ENCODE data around the gene PRSS38.
"Not testable (repeated sequence)": the region's sequence is repeated elsewhere in the genome, so short reads cannot be mapped to it uniquely, and the experiment has no call there.

Gene PRSS38

DNA sequence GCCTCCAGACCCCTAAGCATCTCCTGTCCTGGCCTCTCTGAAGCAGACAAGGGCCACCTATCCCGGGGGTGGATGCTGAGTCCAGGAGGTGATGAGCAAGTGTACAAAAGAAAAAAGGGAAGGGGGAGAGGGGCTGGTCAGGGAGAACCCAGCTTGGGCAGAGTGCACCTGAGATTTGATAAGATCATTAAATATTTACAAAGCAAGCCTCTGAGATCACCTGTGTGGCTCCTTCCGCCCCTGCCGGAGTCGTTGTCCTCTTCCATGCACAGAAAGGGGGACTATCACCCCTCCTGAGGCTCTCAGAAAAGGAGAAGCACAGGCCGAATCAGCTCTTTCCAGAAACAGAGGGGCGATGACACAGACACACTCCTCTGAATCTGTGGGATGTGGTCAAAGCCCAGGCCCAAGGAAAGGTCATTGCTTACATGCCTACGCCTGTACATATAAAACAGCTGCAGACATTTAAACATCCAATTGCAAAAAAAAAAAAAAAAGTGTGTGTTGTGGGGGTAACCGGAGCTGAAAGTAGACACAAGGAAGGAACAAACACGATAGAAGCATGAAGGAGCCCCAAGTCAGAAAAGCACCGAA is 30.9 kb downstream of the PRSS38 start:
- DNase-seq: no peak

DNA sequence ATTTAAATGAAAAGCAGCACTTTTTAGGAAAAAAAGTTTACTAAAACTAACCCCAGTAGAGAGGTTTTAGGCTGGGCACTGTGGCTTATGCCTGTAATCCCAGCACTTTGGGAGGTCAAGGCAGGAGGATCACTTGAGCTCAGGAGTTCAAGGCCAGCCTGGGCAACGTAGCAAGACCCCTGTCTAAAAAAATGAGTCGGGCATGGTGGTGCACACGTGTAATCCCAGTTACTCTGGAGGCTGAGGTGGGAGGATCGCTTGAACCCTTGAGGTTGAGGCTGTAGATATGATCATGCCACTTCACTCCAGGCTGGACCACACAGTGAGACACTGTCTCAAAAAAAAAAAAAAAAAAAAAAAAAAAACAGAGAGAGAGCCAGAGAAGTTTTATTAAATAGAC is 31.6 kb downstream of the PRSS38 start:
- DNase-seq: not testable (repeated sequence)

DNA sequence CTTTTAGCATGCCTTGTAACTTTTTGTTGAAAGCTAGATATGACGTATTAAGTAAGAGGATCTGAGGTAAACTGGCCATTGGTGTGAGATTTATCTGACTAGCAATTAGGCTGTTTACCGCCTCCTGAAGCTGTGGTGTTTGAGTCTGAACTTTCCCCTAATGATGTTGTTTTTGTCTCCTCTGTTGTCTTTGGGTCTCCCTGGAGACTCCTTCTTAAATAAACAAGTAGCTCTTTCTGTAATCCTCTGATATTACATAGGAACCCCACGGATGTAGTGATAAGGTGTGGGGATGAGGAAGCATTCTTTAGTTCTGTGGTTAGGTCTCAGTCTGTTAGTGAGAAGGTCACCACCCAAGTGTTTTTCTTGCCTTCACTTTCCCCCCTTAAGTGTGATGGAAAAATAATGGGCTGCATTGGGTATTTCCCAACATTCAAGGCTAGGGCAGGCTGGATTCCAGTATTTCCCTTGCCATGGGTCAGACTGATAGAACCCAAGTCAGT is 33.0 kb downstream of the PRSS38 start:
- DNase-seq: no peak

DNA sequence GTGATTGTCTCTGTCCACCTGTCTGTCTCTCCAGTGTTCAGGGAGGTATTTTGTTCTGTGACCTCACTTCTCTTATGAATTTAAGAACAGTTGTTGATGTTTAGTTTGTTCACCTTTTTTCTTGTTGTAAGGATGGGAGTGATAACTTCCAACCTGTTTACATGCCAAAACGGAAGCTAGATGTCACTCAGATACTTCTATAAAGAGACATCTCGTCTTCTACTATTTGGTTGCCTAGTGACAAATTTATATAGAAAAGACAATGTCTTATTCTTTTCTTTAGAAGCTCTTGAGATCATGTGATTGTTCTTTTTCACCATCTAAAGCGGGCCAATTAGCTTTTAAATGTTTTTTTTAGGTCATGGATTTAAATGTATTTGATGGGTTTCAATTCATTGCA is 33.8 kb downstream of the PRSS38 start:
- DNase-seq: no peak

DNA sequence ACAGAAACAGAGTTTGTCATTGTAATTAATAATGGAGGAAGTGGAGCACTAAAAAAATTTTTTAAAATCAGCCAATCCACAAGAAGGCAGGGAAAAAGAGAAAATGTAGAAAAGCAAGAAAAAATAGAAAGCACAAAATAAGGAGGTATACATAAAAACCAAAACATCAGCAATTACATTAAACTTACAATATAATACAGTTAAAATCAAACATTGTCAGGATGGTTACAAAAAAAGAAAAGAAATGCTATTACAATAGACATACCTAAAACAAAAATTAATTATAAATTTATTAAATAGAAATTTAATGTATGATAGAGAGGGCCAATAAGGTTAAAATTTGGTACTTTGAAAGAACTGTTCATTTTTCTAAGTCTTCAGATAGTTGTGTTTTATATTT is 38.7 kb downstream of the PRSS38 start:
- no peak for DNase-seq

DNA sequence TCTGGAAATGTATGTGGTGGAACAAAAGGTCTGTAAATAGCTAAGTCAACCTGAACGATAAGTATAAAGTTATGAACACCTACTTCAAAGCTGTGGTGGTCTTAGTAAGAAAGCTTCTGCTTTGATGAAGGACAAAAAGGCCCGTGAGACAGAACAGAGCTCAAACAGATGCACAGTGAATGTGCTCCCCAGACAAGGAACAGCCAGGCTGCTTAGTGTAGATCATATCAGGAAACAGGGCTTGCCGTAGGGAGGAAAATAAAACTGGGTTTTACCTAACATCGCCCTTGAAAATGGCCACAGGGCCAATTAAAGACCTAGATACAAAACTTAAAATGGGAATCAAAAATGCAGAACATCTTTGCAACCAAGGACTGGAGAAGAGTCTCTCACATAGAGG is 40.2 kb downstream of the PRSS38 start:
- no peak for DNase-seq

DNA sequence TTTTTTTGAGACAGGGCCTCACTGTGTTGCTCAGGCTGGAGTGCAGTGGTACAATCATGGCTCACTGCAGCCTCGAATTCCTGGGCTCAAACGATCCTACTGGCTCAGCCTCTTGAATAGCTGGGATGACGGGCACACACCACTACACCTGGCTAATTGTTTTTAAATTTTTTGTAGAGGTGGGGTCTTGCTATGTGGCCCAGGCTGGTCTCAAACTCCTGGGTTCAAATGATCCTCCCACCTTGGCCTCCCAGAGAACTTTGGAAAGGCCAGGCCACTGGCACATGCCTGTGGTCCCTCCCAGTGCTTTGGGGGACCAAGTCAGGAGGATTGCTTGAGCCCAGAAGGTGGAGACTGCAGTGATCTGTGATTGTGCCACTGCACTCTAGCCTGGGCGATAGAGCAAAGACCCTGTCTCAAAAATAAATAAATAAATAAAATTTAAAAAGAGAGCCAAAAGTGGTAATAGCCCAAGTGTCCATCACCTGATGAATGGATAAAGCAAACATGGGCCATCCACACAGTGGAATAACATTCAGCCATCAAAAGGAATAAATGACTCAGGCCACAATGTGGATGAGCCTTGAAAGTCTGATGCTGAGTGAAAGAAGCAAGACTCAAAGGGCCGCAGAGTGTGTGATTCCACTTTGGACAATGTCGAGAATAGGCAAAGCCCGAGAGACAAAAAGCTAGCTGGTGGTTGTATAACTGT is 40.8 kb downstream of the PRSS38 start:
- DNase-seq: no peak

DNA sequence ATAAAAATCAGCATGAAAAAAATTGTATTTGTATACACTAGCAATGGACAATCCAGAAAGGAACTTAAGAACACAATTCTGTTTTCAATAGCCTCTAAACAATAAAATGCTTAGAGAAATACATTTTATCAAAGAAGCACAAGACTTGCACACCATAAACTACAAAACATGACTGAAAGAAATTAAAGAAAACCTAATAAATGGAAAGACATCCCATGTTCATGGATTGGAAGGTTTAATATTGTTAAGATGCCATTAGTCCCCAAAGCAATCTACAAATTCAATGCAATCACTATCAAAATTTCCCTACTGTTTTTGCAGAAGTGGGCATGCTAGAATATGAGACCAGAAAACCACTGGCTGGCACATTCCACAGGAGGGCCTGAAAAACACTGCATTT is 49.4 kb downstream of the PRSS38 start:
- no peak for DNase-seq

DNA sequence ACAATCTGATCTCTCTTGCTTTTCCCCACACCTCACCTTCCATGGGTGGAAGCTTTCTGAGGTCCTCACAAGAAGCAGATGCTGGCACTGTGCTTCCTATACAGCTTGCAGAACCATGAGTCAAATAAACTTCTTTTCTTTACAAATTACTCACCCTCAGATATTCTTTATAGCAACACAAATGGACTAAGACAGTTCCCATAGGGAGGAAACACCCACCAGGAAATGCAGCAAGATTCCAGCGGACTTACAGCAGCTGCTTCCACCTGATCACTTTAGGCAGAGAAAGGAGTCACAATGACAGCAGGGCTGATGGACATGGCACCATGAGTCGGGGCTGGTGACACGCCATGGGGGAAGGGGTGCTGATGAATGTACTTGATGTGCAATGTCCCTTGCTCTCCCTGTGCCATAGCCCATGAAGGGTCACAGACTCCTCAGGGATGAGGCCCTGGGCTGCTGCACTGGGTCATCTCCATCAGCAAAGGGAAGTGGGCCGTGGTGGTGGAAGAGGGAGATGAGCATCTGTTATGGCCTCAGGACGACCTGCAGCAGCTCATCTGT is 53.9 kb downstream of the PRSS38 start:
- no peak for DNase-seq

DNA sequence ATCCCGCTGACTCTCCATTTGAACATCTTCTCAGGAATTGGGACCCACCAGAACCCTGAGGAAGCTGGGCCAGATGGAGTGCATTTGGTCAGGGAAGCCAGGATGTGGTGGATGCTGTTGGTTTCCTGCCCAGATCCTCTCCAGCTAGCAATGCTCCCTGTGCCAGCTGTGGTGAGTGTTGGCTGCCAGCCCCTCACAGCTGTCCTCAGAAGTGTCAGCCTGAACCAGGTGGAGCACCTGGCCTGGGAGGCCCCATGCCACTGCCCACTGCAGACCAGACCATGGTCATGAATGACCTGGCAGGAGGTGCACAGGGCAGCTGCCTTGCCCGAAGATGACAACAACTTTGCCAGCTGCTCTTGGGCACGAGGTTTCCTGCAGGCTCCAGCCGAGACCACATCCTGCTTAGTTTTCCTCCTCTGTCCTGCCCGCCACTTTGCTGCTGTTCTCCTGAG is 54.4 kb downstream of the PRSS38 start:
- no peak for DNase-seq

DNA sequence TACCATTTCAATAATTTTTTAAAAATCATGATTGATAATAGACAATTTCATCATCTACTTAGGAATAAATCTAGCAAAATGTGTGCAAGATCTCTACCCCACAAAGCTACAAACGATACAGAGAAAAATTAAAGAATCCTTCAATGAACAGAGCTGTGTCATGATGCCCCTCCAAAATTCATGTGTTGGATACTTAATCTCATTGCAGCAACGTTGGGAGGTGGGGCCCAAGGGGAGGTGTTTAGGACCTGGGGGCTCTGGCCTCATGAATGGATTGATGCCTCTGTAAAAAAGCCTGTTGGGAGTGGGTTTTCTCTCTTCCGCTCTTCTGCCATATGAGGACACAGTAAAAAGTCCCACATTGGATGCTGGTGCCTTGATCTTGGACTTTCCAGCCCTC is 54.9 kb downstream of the PRSS38 start:
- DNase-seq: no peak

DNA sequence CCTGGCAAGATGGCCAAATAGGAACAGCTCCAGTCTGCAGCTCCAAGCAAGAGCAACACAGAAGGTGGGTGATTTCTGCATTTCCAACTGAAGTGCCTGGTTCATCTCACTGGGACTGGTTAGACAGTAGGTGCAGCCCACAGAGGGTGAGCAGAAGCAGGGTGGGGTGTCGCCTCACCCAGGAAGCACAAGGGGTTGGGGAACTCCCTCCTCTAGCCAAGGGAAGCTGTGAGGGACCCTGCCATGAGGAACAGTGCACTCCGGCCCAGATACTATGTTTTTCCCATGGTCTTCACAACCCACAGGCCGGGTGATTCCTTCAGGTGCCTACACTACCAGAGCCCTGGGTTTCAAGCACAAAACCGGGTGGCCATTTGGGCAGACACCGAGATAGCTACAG is 56.4 kb downstream of the PRSS38 start:
- not testable (repeated sequence) for DNase-seq

DNA sequence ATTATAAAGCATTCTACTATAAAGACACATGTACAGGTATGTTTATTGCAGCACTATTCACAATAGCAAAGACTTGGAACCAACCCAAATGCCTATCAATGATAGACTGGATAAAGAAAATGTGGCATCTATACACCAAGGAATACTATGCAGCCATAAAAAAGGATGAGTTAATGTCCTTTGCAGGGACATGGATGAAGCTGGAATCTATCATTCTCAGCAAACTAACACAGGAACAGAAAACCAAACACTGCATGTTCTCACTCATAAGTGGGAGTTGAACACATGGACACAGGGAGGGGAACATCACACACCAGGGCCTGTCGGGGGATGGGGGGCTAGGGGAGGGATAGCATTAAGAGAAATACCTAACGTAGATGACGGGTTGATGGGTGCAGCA is 62.3 kb downstream of the PRSS38 start:
- DNase-seq: not testable (repeated sequence)

DNA sequence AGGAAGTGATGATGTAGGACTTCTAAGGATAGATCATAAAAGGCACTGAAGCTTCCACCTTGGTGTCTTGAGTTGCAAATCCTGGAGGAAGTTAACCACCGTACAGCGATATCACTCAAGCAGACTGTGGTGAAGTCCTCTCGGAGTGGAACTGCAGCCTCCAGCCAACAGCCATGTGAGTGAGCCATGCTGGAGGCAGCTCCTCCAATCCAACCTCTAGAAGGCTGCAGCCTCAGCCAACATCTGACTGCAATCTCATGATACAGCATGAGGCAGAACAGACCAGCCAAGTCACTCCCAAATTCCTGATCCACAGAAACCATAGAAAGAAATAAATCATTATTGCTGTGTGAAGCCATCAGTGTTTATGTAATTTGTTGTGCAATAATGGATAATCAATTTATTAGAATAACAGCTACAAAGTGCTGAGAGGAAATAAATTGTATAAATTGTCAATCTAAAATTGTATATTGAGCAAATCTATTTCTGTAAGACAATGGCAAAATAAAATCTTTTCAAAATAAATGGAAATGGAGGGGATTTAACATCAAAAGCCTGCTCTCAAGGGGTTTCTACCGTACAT is 65.0 kb downstream of the PRSS38 start:
- no peak for DNase-seq

DNA sequence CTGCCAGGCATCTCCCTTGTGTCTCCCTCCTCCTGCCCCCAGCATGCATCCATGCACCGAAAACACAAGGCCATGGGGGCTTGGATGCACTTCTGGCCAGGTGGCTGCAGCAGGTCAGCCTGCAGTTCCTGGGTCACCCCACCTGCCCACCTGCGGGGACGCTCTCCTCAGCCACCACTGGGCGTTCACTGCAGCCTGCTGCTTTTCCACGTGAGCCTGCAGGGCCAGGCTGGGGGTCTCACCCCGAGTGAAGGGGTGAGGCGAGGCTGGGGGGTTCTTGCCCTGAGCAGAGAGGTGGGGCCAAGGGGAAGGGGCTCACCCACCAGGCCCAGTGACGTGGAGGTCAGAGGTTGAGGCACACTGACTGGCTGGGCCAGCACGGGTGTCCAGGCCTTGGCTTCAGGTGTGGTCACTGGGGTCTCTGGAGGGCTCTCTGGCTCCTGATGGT is 67.6 kb downstream of the PRSS38 start:
- DNase-seq: no peak

DNA sequence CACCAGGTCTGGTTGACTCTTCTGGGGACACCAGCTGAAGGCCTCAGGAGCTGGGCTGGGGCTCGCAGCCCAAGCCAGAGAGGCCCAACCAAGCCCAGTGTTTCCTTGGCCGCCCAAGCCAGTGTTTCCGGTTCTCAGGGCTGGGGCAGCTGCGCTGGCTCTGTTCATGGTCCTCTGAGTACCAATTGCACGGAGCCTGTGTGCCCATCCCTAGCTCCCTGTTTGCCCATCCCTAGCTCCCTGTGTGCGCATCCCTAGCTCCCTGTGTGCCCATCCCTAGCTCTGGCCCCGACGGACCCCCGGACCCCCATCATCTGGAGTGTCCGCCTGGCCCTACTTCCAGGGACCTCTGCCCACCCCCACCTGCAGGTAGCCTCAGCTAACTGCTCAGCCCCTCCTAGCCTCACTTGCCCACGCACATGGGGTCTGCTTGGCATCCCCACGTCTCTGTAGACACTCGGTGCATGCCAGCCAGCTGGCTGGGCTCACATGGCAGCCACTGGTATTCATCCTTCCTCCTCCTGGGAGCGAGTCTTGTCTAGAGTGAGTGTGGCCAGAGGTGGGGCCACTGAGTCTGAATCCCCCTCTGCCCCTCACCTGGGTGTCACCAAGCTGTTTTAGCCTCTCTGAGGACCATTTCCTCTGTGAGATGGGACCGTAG is 68.3 kb downstream of the PRSS38 start:
- no peak for DNase-seq

DNA sequence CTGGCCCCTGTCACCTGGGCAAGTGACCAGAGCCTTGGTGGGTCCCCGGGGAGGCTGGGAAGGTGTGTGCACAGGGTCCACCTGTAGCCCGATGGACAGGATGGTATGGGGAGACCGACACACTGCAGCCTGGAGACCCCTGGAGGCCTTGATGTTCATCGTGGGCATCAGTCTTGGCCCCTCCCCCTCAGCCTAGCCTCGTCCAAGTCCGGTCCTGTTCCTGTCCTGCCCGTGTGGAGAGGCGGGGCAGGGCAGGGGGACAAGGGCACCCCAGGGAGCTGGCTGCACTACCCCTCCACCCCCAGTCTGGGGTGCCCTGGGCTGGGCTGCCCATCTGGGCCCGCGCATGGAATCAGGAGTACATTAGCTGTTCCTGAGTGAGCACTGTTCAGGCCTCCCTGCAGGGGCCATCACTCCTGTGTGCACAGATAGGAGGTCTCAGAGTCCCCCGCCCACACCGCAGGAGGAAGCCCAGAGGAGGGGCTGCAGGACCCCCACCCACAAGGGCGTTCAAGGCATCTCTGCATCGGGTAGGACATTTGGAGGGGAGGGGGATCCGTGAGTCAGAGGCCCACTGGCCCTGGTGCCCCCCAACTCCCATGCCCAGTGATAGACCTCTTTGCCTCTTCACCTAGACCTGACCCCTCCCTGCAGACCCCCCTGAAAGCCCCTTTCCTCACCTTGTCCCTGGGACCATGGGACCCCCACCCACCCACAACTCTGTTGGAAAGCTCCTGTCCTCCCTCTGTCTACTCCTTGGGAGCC is 69.1 kb downstream of the PRSS38 start:
- no peak for DNase-seq

DNA sequence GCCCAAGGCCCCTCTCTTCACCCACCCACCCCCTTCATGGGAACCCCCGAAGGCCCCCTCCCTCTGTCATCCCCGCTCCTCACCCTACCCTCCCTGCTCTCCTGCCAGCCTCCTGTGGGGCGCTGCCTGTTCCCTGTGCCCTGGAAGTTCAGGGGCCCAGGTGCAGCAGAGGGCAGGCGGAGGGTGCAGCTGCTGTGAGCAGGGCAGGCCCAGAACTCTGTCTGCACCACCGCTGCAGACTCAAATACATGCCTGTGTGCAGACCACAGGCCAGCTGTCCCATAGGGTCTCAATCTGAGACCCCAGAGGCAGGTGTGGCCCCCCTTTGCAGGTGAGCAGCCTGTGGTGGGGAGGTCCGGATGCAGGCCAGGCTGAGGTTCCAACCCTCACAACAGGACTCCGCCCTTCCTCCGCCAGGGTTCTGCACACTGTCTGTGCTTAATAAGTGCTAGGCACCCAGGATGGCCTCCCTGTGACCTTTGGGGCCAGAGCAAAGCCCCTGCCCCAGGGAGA is 69.7 kb downstream of the PRSS38 start:
- DNase-seq: no peak

DNA sequence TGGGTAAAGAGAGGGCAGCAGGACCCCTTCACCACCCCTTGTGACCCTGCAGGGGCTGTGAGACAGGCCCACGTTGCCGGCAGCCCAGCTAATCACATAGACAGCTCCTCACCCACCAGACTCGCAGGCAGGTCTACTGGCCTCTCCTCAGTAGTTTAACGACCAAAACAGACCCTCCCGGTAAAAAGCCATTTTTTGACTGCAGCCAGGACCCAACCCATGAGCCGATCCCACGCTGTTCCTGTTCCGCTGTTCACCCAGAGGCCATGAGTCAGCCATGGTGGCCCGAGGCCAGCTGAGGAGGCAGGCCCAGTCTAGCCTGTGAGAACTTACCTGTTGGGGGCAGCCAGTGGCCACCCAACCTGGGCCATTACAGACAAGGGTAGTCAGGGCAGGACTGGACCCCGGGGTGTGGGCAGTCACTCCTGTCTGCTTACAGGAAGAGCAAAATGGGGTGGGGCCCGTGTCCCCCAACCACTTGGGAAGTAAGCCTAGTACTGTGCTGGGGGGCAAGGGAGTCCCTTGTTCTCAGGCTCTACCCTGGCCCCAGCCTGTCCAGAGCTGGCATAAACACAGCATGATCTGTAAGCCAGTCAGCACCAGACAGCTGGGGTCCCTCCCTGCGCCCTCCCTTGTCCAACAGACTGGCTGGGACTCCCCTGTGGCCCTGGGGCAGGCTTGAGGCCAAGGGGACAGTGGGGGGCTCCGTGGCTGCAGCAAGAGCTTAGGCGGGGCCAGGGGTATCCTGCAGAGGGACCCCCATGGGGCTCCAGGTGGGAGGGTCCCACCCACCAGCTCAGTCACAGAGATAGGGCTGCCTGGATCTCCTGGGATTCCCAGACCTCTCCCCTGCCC is 70.4 kb downstream of the PRSS38 start:
- DNase-seq: no peak

DNA sequence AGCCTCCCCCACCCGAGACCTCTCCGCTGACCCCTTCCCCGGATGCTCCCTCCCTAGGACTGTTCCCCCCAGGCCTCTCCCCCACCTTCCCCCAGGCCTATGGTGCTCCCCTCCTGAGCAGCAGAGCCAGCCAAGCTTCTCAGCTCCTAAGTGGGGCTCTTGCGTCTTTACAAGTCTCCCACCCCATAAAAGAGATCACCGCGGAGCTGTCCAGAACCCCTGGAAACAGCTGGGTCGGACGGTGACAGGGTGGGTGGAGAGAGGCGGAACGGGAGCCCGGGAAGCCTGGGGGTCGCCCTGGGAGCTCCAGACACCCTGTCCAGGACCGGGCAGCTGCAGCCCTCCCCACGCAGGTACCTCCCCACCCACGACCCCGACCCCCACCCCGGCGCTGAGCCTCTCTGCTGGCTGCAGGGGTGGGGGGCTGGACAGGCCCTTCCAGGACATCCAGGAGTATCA is 71.1 kb downstream of the PRSS38 start:
- no peak for DNase-seq

DNA sequence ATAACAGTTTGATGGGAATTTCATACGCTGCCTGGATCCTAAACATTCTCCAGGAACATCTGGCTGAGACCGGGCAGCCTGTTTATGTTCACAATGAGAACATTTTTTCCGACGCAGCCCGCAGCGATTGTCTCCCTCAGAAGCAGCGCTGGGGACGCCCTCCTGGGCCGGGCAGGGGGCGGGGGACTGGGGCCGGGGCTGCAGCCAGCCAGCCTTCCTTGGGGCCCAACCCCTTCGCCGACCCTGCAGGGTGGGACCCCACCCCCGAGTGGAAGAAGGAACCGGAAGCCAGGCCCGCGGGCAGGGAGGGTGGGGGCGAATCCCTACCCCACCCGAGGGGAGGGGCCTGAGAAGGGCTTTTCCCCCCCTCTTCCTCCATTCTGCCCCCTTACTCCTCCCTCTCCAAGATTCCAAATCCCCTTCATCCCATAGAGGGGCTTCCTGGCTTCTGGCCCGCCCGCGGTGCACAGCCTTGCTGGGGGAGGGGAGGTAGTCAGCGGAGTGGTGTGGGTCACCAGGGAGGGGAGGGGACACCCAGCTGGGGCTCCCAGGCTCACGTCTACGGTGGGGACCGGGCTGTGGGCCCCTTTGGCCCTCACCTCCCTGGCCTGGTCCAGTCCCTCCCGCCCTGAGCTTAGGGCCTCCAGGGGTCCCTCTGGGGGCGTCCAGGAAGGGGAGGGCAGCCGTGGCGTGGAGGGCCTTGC is 71.7 kb downstream of the PRSS38 start:
- no peak for DNase-seq

Measured in NCI-H1092 (cell line).